Endothelial cell of umbilical vein (primary cell): ENCODE results near the gene XCL2. TPM values are rescaled to one million over a fixed set of nuclear protein-coding genes. Genes with fewer than 3 reads are reported as not detected.

ENCODE experiments used
- BruUV-seq: library from RNA; stranded (reverse); fragments of 400-500 nt; replicated peaks from 2 replicates; lab custom pipeline; 2021; lab: Mats Ljungman, UMichigan
- CTCF ChIA-PET: fragments of 300-600, 350-600 bp; sonication (Branson Sonifier 250); formaldehyde crosslinking; loops from one replicate; lab custom pipeline; 2021; ENCODE audit warnings: antibody characterized with exemption, inconsistent platforms; lab: Charles Lee
- POLR2A ChIA-PET: fragments of 300-600, 350-600 bp; sonication (Branson Sonifier 250); formaldehyde crosslinking; loops from one replicate; lab custom pipeline; 2021; ENCODE audit warnings: antibody characterized with exemption, inconsistent platforms; lab: Charles Lee
- DNase-seq: peaks from one replicate; pipeline ENCODE4 v3.0.0-alpha.2; 2011; ENCODE audit warnings: low read depth, low spot score
- FAIRE-seq: peaks from 2 replicates; lab custom pipeline; 2011; peaks lifted over from hg19 to GRCh38; lab: Jason Lieb, UNC
- H2AFZ ChIP-seq: 2 replicates; pipeline ENCODE4 v1.6.0; 2012; ENCODE audit warnings: low read depth, low read length, control low read depth, inconsistent platforms
- H3K27ac ChIP-seq: 2 replicates; pipeline ENCODE4 v1.5.1; 2011; ENCODE audit warnings: low read depth, mild to moderate bottlenecking, control low read depth, low read length, moderate library complexity; ENCODE audit not compliant: insufficient read depth
- H3K27me3 ChIP-seq, 2 experiments: 2 replicates each; pipeline versions ENCODE4 v1.6.0 to v1.6.1; 2011; ENCODE audit warnings: low read length in 2 of 2, mixed read lengths in 1 of 2; ENCODE audit not compliant: control insufficient read depth in 2 of 2, insufficient read depth in 2 of 2
- H3K36me3 ChIP-seq, 2 experiments: 2 replicates in 1 of 2; 3 replicates in 1 of 2; pipeline ENCODE4 v1.5.1; 2011; ENCODE audit warnings: low read length in 2 of 2, mild to moderate bottlenecking in 1 of 2, moderate library complexity in 1 of 2; ENCODE audit not compliant: control insufficient read depth in 2 of 2, insufficient read depth in 2 of 2; ENCODE audit errors: extremely low read depth in 1 of 2
- H3K4me1 ChIP-seq: 3 replicates; pipeline ENCODE4 v1.5.1; 2011; ENCODE audit warnings: mild to moderate bottlenecking, low read length; ENCODE audit not compliant: control insufficient read depth, insufficient read depth; ENCODE audit errors: extremely low read depth
- H3K4me2 ChIP-seq: 2 replicates; pipeline ENCODE4 v1.6.1; 2011; ENCODE audit warnings: low read length, control low read depth, mixed read lengths; ENCODE audit not compliant: insufficient read depth
- H3K4me3 ChIP-seq, 3 experiments: fragments of 200-600 bp in 1 of 3; sonication (generic), shearing (Covaris generic) in 1 of 3; replicated peaks in 1 of 3; 2 replicates each; pipeline ENCODE4 v1.5.1; 2011 to 2016; ENCODE audit warnings: control low read depth in 3 of 3, low read length in 3 of 3, mild to moderate bottlenecking in 2 of 3, inconsistent platforms in 1 of 3, low read depth in 1 of 3, moderate library complexity in 1 of 3; ENCODE audit not compliant: insufficient read depth in 1 of 3
- H3K79me2 ChIP-seq: 2 replicates; pipeline ENCODE4 v1.6.0; 2012; ENCODE audit warnings: low read length, inconsistent platforms; ENCODE audit not compliant: control insufficient read depth, insufficient read depth
- H3K9ac ChIP-seq: replicated peaks from 2 replicates; pipeline ENCODE3; 2011; ENCODE audit warnings: low read length, control low read depth; ENCODE audit not compliant: insufficient read depth; ENCODE audit errors: extremely low read depth
- H3K9me1 ChIP-seq: replicated peaks from 3 replicates; pipeline ENCODE4 v1.6.0; 2011; ENCODE audit warnings: mild to moderate bottlenecking, low read length; ENCODE audit not compliant: control insufficient read depth, insufficient read depth; ENCODE audit errors: extremely low read depth
- H3K9me3 ChIP-seq: replicated peaks from 2 replicates; pipeline ENCODE4 v1.5.1; 2012; ENCODE audit warnings: low read length, inconsistent platforms; ENCODE audit not compliant: control insufficient read depth, insufficient read depth
- H4K20me1 ChIP-seq: replicated peaks from 2 replicates; pipeline ENCODE3; 2011; ENCODE audit warnings: mild to moderate bottlenecking, low read length; ENCODE audit not compliant: control insufficient read depth, insufficient read depth; ENCODE audit errors: extremely low read depth
- EZH2 ChIP-seq: IDR thresholded peaks from 2 replicates; pipeline ENCODE4 v1.6.1; 2012; ENCODE audit warnings: borderline replicate concordance, low read depth, mild to moderate bottlenecking, moderate library complexity, low read length, inconsistent platforms; ENCODE audit not compliant: severe bottlenecking
- FOS ChIP-seq: IDR thresholded peaks from 2 replicates; pipeline ENCODE4 v1.6.1; 2011; ENCODE audit warnings: mild to moderate bottlenecking, low read length, moderate library complexity, borderline replicate concordance; ENCODE audit not compliant: insufficient read depth
- GATA2 ChIP-seq: IDR thresholded peaks from 2 replicates; pipeline ENCODE4 v1.7.0; 2011; ENCODE audit warnings: low read depth, mild to moderate bottlenecking, moderate library complexity, mixed read lengths, low read length; ENCODE audit not compliant: insufficient read length, insufficient read depth
- JUN ChIP-seq: IDR thresholded peaks from 2 replicates; pipeline ENCODE4 v1.6.1; 2011; ENCODE audit warnings: borderline replicate concordance, low read depth; ENCODE audit not compliant: insufficient read length, insufficient read depth
- MYC ChIP-seq: IDR thresholded peaks from one replicate; pipeline ENCODE4 v1.6.1; 2011; ENCODE audit warnings: mild to moderate bottlenecking, low read depth, low read length
- POLR2AphosphoS5 ChIP-seq: IDR thresholded peaks from 2 replicates; pipeline ENCODE4 v1.6.1; 2012; ENCODE audit warnings: low read depth, mild to moderate bottlenecking, control low read depth, low read length, moderate library complexity; ENCODE audit not compliant: insufficient read depth
- dilution Hi-C: fragments of 300-500 bp; cut with MboI; formaldehyde crosslinking; loops from one replicate; pipeline ENCODE4 v1.15.0; 2019; ENCODE audit warnings: low sequenced_read_pairs; ENCODE audit not compliant: extremely low pct_ligation_motif_present
- intact Hi-C: fragments of 100-400 bp; cut with micrococcal nuclease; formaldehyde crosslinking; loops from one replicate; pipeline ENCODE4 v1.10.0; 2022
- polyA plus RNA-seq, 4 experiments: library from polyadenylated mRNA; depleted of rRNA in 3 of 4; stranded (reverse) in 3 of 4; unstranded in 1 of 4; fragments of >200 nt; gene quantifications; 2 replicates each; pipeline versions ENCODE4 v1.2.1 to v1.2.3, GENCODE V29; 2011 to 2012; ENCODE audit warnings: missing spikeins in 1 of 4
- total RNA-seq: library from RNA; stranded (reverse); gene quantifications from 2 replicates; pipeline ENCODE4 v1.2.3, GENCODE V29; 2021
- TF ChIP-seq, protein P1 (sequence below), 2 donors: IDR thresholded peaks; 1 replicate in 1 of 2; 2 replicates in 1 of 2; pipeline ENCODE4 v1.5.1; 2011; ENCODE audit warnings: low read length in 2 of 2, mild to moderate bottlenecking in 2 of 2, moderate library complexity in 2 of 2, control low read depth in 1 of 2, inconsistent platforms in 1 of 2, low read depth in 1 of 2; ENCODE audit not compliant: insufficient read depth in 1 of 2; ENCODE audit errors: extremely low read depth in 1 of 2
- TF ChIP-seq, protein P2 (sequence below): IDR thresholded peaks from 2 replicates; pipeline ENCODE4 v1.6.1; 2011; ENCODE audit not compliant: insufficient read depth, insufficient read length

XCL2 gene
- total and polyA plus RNA-seq, 2 donors (not counting 3 experiments of a cell fraction or from before 2014, with no cell fraction given) = not detected

- POLR2A ChIA-PET = no interaction called here
- Histone ChIP-seq H3K4me3 (no peak overlapping the region), H3K9me1 (no peaks in the 10 kb centered on the region), H3K27ac (no peak overlapping the region), H3K4me2 (no peak overlapping the region), H3K9ac (no peak overlapping the region), H3K36me3 (no peaks in the 10 kb centered on the region), H3K79me2 (no peaks in the 10 kb centered on the region), H4K20me1 (no peaks in the 10 kb centered on the region), H2AFZ (no peak overlapping the region), H3K27me3 (peaks cover 1 to 2% of the 10 kb centered on the region in 2 experiments), H3K9me3 (no peaks in the 10 kb centered on the region), H3K4me1 (no peaks in the 10 kb centered on the region)
- CTCF ChIA-PET = no interaction called here
- DNase-seq (no peak), FAIRE-seq (no peak)
- TF ChIP-seq EZH2 (no peak), FOS (no peak), POLR2AphosphoS5 (no peak), MYC (no peak), JUN (no peak), GATA2 (no peak)
- TF ChIP-seq, protein P1, sequence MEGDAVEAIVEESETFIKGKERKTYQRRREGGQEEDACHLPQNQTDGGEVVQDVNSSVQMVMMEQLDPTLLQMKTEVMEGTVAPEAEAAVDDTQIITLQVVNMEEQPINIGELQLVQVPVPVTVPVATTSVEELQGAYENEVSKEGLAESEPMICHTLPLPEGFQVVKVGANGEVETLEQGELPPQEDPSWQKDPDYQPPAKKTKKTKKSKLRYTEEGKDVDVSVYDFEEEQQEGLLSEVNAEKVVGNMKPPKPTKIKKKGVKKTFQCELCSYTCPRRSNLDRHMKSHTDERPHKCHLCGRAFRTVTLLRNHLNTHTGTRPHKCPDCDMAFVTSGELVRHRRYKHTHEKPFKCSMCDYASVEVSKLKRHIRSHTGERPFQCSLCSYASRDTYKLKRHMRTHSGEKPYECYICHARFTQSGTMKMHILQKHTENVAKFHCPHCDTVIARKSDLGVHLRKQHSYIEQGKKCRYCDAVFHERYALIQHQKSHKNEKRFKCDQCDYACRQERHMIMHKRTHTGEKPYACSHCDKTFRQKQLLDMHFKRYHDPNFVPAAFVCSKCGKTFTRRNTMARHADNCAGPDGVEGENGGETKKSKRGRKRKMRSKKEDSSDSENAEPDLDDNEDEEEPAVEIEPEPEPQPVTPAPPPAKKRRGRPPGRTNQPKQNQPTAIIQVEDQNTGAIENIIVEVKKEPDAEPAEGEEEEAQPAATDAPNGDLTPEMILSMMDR (IDR thresholded peaks at IDR 0.05; ENCODE audit: extremely low read depth in 1 of 2, insufficient read depth in 1 of 2, low read depth in 1 of 2, low read length in 2 of 2) = no peak
- TF ChIP-seq, protein P2, sequence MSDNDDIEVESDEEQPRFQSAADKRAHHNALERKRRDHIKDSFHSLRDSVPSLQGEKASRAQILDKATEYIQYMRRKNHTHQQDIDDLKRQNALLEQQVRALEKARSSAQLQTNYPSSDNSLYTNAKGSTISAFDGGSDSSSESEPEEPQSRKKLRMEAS = no peak
- no TSS peak for BruUV-seq
- dilution Hi-C loops (no loop called here), intact Hi-C loops (no loop called here)
Observed at GRCh38 chr1:168556647-168557046, 12.8 kb upstream of the XCL2 start.
